GM12865 (cell line): ENCODE results near the gene TIGD7.

Experiments used
- DNase-seq: peaks from one replicate; pipeline ENCODE4 v3.0.0; 2010; ENCODE audit warnings: low read depth
- H3K4me3 ChIP-seq: 2 replicates; pipeline ENCODE4 v1.5.1; 2011; ENCODE audit warnings: mild to moderate bottlenecking, low read depth, low read length, control low read depth
- TF ChIP-seq, protein P1 (sequence below): IDR thresholded peaks from 2 replicates; pipeline ENCODE4 v1.5.1; 2011; ENCODE audit warnings: low read length, control low read depth, low read depth, inconsistent platforms; ENCODE audit not compliant: insufficient read depth; ENCODE audit errors: missing control alignments

Gene TIGD7

DNA sequence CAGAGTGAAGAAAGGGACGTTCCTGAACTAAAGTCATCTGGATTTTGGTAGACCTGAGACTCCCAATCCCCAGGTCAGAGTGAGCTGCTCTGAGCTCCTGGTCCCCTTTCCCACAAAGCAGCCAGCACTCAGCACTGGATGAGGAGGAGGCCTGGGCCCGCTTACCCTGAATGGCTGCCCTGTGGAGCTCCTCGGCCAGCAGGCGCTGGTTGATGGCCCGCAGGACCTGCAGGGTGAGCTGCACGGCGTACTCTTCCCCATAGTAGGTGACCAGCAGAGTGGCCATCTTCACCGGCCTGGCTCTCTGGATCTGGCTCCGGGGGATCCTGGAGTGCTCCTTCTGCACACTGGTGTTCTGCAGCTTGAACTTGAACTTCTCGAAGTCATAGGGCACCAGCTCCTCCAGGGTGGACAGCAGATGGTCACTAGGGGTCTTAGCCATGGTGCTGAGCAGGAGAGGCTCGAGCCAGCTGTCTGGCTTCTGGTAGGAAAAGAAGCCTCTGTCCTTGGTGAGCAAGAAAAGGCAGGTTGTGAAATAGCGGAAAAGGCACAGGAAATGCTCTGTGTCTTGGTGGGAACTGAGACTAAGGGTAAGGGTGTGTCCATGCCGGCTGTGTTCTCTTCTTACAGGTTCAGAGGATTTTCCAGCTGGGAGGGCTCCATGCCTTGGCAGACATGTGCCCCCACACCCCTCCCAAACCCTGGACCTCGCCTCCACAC, 48.9 kb downstream of the TIGD7 start, which contains the start of gene MEFV:
MEFV (minus strand) TSS at position 488 of the 720 bp plus-strand sequence; CDS start at position 442, 46 bp downstream.
- no peak for DNase-seq
- TF ChIP-seq, protein P1, sequence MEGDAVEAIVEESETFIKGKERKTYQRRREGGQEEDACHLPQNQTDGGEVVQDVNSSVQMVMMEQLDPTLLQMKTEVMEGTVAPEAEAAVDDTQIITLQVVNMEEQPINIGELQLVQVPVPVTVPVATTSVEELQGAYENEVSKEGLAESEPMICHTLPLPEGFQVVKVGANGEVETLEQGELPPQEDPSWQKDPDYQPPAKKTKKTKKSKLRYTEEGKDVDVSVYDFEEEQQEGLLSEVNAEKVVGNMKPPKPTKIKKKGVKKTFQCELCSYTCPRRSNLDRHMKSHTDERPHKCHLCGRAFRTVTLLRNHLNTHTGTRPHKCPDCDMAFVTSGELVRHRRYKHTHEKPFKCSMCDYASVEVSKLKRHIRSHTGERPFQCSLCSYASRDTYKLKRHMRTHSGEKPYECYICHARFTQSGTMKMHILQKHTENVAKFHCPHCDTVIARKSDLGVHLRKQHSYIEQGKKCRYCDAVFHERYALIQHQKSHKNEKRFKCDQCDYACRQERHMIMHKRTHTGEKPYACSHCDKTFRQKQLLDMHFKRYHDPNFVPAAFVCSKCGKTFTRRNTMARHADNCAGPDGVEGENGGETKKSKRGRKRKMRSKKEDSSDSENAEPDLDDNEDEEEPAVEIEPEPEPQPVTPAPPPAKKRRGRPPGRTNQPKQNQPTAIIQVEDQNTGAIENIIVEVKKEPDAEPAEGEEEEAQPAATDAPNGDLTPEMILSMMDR = no peak

DNA sequence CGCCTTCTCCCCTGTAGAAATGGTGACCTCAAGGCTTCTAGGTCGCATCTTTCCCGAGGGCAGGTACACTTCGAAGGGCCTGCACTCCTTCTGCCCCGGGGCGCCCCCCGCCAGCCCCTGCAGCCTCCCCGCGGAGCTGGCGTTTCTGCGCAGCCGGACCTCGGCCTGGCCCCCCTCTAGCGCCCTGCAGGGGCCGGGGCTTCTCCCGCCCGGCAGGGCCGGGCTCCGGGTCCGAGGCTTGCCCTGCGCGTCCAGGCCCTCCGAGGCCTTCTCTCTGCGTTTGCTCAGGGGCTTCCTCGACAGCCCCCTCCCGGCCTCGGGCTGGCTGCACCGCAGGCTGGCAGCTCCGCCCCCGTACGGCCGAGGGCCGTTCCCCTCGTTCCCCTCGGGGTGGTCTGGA, 50.9 kb downstream of the TIGD7 start:
- TF ChIP-seq, protein P1 = no peak
- no peak overlapping the region for H3K4me3 ChIP-seq
- DNase-seq = no peak

More for the DNA sequence above, 48.9 kb downstream of the TIGD7 start, which contains the start of gene MEFV:
- H3K4me3 ChIP-seq = no peak within 1 kb of the TSS

DNA sequence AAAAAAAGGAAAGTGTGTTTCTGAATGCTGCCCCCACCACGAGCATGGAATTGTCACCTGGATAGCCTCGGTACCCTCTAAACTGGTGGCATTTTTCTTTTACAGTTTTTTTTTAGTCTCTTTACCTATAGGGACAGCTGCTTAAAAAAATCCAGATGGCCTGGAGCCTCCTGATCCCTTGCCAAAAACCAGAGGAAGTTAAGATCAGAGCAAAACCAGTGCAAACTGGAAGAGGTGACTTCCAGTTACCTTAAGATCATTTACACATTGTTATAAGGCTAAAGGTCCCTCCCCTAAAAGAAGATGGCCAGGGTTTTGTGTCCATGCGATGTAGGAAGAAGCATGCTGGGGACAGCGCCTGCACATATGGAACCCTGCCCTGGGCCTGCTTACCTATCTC, 52.3 kb downstream of the TIGD7 start:
- TF ChIP-seq, protein P1 = no peak
- no peak for DNase-seq

DNA sequence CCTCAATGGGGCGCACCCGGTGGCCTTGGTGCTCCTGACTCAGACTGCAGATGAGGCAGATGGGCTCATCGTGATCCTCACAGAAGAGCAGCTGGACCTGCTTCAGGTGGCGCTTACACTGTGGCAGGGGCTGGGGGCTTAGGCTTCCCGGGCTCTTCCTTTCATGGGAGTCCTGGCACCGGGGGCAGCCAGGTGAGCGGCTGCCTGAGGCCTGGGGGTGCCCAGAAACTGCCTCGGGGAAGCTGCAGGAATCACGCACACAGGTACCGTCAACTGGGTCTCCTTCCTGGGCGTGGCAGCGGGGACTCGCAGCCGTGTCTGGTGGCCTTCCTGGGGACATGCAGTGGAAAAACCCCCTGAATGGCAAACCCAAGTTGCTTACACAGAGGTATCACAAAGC, 55.8 kb downstream of the TIGD7 start:
- TF ChIP-seq, protein P1 = no peak
- no peak overlapping the region for H3K4me3 ChIP-seq
- DNase-seq = no peak

More for the DNA sequence above, 52.3 kb downstream of the TIGD7 start:
- H3K4me3 ChIP-seq = no peak overlapping the region

DNA sequence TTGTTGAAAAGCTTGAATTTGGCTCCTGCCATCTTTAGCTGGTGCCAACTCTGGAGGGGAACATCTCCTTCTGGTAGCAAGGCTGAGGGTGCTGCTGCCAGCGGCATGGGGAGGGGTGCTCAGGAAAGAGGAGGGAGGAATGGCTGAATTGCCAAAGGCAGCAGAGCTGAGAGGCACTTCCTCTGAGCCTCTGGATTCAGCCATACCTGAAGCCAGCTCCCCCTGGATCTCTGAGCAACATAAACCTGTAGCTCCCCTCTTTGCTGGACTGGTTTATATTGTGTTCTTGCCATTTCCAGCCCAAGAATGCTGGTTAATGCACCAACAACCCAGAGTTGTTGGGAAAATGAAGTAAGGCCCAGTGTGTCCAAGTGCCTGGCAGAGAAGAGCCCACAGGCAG, 56.2 kb downstream of the TIGD7 start:
- TF ChIP-seq, protein P1 = no peak
- no peak overlapping the region for H3K4me3 ChIP-seq
- no peak for DNase-seq
